Adrenal gland (tissue), 5 donors: ENCODE results near the gene ITGAV.

Experiments used
- CTCF ChIP-seq, 6 experiments: fragments of 450-650 bp in 4 of 6; fragments of 200-600 bp in 2 of 6; sonication (generic) in 1 of 6; IDR thresholded peaks; 1 replicate in 5 of 6; 2 replicates in 1 of 6; pipeline versions ENCODE4 v1.5.1 to v1.8.0; 2016 to 2021; ENCODE audit warnings: antibody characterized with exemption in 6 of 6, mild to moderate bottlenecking in 2 of 6, moderate library complexity in 1 of 6
- POLR2A ChIP-seq, 2 donors: fragments of 450-650 bp; IDR thresholded peaks; one replicate each; pipeline ENCODE4 v1.6.1; 2017; ENCODE audit warnings: antibody characterized with exemption in 2 of 2, mild to moderate bottlenecking in 2 of 2, moderate library complexity in 1 of 2
- donor health status: DM: no; HTN: no; CAD: no.

GRCh38 chr2:186595219-186595618, 5.4 kb downstream of the ITGAV start:
- TF ChIP-seq POLR2A (IDR thresholded peaks at IDR 0.05) (no peak), CTCF (IDR thresholded peaks at IDR 0.05) (no peak)
